ENCODE measurements around the gene GAPDHS.

GAPDHS gene

GRCh38 chr19:35558400-35559280, 25.4 kb downstream of the GAPDHS start:
- DNase-seq: no peak

GRCh38 chr19:35559281-35559659, 26.0 kb downstream of the GAPDHS start:
- no peak for DNase-seq

- no peak for DNase-seq
Measured at GRCh38 chr19:35559781-35560180, 26.5 kb downstream of the GAPDHS start.

- no peak for DNase-seq
Measured at GRCh38 chr19:35560271-35560670, 27.0 kb downstream of the GAPDHS start.

- DNase-seq: no peak
Measured at GRCh38 chr19:35560677-35561076, 27.4 kb downstream of the GAPDHS start.

- DNase-seq: no peak
Measured at GRCh38 chr19:35561436-35561835, 28.2 kb downstream of the GAPDHS start.

GRCh38 chr19:35562336-35562735, 29.1 kb downstream of the GAPDHS start:
- DNase-seq: no peak

GRCh38 chr19:35562776-35563175, 29.5 kb downstream of the GAPDHS start:
- DNase-seq: no peak

- DNase-seq: no peak
Measured at GRCh38 chr19:35563207-35563829, 30.1 kb downstream of the GAPDHS start, which contains the start of gene ATP4A. Gene ATP4A, minus strand, starts transcription at chr19:35563658. Its CDS starts 29 bp downstream, at chr19:35563629.

- DNase-seq: no peak
Measured at GRCh38 chr19:35565016-35565856, 32.0 kb downstream of the GAPDHS start.

- DNase-seq: no peak
Measured at GRCh38 chr19:35566738-35567137, 33.5 kb downstream of the GAPDHS start.

GRCh38 chr19:35569281-35569781, 36.1 kb downstream of the GAPDHS start:
- DNase-seq: no peak

- no peak for DNase-seq
Measured at GRCh38 chr19:35571406-35571965, 38.2 kb downstream of the GAPDHS start.

GRCh38 chr19:35577918-35578317, 44.7 kb downstream of the GAPDHS start:
- no peak for DNase-seq

- no peak for DNase-seq
Measured at GRCh38 chr19:35578707-35579106, 45.5 kb downstream of the GAPDHS start.

- no peak for DNase-seq
Measured at GRCh38 chr19:35582760-35583159, 49.5 kb downstream of the GAPDHS start.

GRCh38 chr19:35585848-35586247, 52.6 kb downstream of the GAPDHS start, which contains the start of gene PMIS2:
Gene PMIS2, plus strand, starts transcription at chr19:35586173. Its CDS starts 87 bp downstream, at chr19:35586260.
- no peak for DNase-seq

GRCh38 chr19:35587321-35587720, 54.1 kb downstream of the GAPDHS start:
- no peak for DNase-seq

GRCh38 chr19:35590875-35591274, 57.6 kb downstream of the GAPDHS start:
- DNase-seq: no peak

- peak; percentile 10 to 17 for DNase-seq
Measured at GRCh38 chr19:35592226-35592625, 59.0 kb downstream of the GAPDHS start.

All from AML-193 (cell line).